GM19452 (cell line): ENCODE data around the gene PRKCD.
A peak's percentile ranks its signal among the peaks of the same experiment; 100 is the strongest.

Experiments used
- ATAC-seq: cut with Tn5 transposase; IDR thresholded peaks from one replicate; pipeline ENCODE4 v1.9.1; 2021; ENCODE audit not compliant: unreplicated experiment

The PRKCD gene

DNA sequence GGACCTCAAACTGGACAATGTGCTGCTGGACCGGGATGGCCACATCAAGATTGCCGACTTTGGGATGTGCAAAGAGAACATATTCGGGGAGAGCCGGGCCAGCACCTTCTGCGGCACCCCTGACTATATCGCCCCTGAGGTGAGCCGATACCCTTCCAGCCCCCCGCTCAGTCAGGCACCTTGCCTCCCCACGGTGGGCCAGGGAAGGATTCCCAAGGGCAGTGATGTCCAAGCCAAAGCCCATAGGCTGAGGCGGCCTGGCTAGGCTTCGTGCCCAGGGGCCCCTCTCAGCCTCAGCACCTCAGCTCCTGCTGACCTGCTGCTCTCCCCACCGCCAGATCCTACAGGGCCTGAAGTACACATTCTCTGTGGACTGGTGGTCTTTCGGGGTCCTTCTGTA is 27.7 kb downstream of the PRKCD start:
- no peak for ATAC-seq

DNA sequence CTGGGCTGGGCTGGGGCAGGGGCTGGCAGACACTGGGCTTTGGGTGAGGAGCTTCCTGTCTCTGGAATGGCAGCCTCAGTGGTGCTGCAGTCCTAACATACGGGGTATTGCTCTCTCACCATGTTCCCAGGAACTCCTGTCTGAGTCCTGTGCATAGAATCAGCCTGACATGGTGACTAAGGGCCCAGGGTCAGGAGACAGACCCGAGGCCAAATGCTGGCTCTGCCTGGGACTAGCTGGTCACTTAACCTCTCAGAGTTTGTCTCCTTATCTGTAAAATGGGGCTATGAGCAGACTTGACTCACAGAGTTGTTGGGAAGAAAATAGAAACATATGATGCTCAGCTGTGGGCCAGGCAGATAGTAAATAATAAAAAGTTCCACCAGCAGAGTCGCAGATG is 28.3 kb downstream of the PRKCD start:
- no peak for ATAC-seq

DNA sequence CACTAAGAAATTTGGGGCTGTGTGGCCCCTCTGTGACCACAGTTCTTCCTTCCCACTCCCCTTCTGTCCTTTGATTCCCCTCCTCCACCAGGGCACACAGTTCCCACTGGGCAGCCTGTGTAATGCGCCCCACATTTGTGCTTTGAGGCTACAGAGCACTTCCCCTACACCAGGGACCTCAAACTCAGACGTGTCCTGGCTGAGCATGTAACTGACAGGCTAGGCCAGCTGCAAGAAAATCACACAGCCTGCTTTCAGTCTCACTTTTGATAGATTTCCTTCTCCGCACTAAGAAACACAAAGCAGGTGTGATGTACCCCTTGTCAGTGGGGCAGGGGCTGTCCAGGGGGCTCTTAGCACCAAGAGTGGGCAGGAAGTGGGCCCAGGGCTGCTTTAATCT is 29.6 kb downstream of the PRKCD start:
- no peak for ATAC-seq

DNA sequence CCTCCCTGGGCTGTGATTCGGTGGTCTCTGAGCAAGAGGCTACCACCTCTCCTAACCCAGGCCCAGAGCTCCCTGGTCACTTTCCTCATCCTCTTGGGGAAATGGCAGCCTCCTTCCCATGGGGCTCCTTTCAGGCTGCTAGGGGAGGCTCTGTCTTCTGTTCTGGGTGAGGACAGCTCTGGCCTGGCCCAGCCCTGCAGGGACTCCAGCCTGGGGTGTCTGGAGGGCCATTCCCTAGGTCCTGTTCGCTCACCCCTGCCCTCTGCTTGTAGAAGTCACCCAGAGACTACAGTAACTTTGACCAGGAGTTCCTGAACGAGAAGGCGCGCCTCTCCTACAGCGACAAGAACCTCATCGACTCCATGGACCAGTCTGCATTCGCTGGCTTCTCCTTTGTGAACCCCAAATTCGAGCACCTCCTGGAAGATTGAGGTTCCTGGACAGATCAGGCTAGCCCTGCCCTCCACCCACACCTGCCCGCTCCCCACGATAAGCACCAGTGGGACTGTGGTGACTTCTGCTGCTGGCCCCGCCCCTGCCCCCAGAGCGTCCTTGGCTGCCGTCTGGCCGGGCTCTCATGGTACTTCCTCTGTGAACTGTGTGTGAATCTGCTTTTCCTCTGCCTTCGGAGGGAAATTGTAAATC is 30.9 kb downstream of the PRKCD start:
- ATAC-seq, result no peak

DNA sequence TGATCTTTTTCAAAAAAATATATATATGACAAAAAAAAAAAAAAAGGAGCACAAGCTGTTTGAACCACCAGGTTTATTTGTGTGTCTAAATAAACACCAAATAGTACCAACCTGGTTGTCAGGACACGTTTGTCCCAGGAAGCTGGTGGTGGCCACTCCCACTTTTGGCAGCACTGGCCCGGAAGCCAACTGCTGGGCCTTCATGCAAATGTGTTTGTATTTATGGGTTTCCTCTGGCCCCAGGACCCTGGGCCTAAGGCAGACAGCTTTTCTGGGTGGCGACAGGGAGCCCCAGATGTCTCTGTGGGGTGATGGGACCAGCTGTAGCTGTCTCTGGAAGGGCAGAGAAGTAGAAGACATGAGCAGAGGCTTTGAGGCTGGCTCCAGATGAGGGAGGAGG is 31.6 kb downstream of the PRKCD start:
- ATAC-seq, result peak; percentile 54

DNA sequence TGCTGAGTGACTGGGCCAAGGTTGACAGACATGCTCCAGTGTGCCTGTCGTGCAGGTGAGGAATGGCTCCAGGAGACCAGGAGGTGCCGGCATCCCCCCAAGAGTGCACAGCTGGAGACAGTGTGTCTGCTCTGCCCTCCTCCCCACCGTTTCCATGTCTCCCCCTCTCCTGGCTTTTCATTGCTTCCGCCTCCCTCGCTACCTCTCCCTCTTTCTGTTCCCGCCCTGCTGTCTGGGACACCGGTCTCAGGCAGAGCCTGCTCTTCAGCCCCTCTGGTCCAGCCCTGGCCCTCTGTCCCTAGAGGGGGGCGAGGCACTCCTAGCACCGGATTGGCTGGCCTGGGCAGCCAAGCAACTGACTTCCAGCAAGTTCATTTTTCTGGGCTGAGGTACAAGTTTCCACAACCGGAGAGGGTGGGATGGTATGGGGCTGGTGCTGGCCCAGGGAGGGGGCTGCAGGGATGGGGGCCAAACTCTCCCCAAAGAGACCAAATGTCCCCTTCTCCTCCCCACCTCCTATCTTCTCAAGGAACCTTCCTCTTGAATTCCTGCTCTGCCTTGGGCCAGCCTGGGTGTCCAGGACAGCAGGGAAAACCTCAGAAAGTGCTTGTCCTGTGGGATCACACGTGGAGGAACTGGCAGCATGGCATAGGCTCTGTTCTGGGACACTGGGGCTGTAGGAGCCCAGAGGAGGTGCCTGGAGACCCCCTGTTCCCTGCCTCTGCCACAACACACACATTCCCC is 32.6 kb downstream of the PRKCD start:
- no peak for ATAC-seq

DNA sequence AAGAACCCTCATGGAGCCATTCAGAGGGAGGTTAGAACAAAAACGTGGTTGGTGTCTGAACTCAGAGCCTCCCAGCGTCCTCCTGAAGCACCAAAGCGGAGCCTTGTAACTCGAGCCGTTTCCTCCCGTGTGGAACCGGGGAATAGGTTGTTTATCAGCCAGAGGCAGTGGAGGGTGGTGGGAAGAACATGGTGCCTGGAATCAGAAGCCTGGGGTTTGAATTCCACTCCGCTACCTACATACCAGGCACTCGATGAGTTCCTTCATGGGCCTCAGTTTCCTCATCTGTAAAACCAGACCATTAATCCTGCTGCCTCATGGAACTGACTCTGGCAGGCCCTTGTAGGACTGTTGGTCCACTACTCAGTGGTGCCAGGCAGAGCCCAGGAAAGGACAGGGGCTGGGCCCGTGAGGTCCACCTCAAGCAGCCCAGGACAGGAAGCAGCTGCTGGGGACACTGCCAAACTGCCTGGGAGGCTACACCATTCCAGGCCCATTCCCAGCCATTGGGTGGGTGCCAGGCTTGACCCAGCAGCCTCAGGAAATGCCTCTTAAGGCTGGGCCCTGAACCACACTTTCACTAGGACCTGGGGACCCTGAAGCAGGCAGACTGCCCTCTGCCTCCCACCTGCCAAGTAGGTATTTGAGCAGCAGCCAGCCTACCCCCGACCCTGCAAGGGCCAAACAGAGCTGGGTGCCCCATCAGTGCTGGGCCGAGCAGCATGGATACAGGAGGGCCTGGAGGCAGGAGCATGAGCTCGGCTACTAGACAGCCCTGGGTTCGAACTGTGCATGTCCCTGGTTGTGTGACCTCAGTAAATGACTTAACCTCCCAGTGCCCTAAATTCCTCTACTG is 33.4 kb downstream of the PRKCD start:
- no peak for ATAC-seq

DNA sequence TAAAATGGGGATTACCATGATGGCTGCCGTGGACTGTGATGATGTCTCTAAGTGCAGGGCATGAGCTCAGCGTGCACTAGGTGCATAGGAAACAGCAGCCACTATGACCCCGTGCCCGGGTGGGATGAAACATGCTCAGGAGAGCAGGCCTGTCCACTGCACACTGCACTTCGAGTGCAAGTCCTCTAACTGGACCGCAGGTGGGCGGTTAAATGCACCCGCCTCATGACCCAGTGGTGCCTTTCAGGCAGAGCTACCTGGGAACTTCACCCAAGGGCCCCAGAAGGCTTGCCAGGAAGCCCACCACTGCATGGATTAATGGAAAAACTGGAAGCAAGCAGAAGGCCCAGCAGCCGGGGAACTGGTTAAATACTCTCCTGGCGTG is 34.0 kb downstream of the PRKCD start:
- ATAC-seq, result no peak

DNA sequence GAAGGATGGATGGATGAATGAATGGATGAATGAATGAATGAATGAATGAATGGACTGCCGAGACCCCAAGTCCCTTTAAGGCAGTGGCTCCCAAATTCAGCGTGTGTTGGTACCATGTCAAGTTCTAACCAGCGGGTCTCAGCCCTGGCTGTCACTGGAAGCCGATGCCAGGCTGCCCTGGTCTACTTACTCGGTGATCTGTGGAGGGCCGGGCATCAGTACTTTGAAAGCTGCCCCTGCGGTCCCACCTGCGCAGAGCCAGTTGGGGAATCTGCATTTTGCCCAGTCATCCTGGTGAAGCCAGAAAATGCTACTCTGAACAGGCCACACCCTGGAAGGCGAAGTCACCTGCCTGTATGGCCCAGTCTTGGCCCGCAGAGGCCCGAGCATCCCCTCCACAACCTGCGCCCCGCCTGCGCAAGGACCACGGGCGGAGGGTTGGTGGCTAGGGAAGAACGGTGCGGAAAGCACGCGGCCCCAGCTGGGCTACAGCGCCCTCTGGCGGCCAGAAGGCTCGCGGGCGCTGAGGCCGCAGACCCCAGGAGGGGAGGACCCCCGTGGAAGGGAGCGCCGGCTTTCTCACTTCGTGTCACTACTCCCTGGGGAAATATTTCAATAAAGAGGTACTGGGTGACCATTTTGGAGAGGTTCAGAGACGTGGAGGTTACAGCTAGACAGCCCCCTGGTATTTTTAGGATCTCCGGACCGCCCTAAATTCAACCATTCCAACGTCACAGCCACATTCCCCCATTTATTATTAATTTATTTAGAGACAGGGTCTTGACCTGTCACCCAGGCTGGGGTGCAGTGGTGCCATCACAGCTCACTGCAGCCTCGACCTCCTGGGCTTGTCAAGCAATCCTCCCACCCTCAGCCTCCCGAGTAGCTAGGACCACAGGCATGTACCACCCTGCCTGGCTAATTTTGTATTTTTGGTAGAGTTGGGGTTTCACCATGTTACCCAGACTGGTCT is 34.9 kb downstream of the PRKCD start:
- ATAC-seq, result no peak

DNA sequence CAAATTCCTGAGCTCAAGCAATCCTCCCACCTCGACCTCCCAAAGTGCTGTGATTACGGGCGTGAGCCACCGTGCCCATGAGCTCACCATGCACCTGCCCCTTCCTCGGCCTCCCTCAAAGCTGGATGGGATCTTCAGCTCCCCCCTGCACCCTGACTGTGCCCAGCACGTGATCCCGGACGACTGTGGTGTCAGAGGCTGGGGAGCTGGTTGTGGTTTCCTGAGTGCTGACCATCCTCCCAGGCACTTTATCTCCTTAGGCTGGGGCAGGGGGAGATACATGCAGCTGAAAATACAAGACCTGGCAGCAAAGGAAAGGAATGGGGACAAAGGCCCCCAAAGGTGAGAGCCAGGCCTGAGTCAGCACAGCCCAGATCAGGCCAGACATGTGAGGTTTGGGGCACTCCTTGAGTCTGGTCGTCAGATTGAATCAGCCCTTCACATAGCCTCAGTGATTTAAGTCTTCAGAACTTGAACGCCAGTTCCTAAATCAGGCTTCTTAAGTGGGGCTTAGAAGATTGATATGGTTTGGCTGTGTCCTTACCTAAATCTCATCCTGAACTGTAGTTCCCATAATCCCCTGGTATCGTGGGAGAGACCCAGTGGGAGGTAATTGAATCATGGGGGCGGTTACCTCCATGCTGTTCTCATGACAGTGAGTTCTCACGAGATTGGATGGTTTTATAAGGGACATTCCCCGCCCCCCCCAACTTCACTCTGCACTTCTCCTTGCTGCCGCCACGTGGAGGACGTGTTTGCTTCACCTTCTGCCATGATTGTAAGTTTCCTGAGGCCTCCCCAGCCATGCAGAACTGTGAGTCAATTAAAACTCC is 35.8 kb downstream of the PRKCD start:
- no peak for ATAC-seq

DNA sequence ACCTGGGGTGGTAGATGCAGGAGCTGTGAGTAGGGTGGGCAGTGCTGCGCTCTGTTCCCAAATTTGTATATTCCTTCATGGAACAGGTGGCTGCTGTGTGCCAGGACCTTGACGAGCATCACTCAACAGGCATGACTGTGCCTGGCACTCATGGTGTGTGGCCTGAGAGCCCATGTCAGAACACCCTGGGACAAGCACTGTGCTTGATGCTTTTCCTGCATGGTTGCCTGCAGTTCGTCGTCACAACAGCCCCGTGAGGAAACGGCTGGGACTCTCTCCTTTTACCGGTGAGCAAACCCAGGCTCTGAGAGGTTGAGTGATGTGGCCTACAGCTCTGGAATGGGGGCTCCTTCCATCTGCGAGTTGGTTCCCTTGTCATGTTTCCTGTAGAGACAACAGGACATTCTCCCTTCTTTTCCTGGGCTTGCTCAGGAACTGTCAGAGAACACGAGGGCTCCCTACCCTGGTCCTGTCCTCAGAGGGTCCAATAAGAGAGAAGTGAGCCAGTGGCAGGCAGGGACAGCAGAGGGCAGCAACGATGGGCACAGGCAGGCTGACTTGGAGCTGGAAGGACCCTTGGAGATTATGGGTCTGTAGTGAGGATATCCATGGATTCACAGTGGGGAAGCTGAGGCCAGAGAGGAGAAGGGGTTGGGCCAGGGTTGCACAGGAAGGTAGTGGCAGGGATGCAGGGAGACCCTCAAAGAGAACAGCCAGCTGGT is 37.4 kb downstream of the PRKCD start:
- ATAC-seq, result no peak

DNA sequence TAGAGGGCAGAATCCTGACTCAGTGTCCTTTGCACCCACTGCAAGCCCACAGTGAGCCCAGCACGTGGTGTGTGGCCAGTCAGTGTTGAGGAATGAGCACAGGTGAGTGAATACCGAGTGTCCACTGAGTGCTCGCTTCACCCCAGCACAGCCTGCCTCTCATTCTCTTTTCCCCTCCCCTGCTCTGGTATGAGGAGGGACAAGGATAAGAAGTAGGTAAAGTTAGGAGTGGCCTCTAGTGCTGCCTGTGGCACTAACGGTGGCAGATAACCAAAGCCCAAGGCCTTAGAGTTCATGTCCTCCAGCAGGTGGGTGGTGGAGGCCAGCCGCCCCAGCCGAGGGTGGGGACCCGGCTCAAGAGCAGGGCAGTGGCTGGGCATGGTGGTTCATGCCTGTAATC is 38.0 kb downstream of the PRKCD start:
- ATAC-seq, result no peak

DNA sequence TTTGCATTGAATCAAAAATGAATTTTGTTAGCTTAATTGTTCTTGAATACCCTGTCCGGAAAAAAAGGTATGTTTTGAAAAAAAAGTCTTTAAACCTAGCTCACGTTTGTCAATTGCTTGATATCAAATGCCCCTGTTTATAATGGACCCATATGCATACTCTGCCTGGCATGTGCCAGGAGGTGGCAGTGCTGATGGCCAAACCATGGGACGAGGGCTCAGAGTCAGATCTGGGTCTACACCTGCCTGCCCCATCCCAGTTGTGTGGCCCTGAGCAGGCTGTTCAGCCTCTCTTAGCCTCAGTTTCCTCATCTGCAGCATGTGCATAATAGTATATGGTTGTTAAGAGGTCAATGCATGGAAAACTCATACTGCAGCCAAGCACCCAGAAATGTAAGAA is 38.8 kb downstream of the PRKCD start:
- no peak for ATAC-seq

DNA sequence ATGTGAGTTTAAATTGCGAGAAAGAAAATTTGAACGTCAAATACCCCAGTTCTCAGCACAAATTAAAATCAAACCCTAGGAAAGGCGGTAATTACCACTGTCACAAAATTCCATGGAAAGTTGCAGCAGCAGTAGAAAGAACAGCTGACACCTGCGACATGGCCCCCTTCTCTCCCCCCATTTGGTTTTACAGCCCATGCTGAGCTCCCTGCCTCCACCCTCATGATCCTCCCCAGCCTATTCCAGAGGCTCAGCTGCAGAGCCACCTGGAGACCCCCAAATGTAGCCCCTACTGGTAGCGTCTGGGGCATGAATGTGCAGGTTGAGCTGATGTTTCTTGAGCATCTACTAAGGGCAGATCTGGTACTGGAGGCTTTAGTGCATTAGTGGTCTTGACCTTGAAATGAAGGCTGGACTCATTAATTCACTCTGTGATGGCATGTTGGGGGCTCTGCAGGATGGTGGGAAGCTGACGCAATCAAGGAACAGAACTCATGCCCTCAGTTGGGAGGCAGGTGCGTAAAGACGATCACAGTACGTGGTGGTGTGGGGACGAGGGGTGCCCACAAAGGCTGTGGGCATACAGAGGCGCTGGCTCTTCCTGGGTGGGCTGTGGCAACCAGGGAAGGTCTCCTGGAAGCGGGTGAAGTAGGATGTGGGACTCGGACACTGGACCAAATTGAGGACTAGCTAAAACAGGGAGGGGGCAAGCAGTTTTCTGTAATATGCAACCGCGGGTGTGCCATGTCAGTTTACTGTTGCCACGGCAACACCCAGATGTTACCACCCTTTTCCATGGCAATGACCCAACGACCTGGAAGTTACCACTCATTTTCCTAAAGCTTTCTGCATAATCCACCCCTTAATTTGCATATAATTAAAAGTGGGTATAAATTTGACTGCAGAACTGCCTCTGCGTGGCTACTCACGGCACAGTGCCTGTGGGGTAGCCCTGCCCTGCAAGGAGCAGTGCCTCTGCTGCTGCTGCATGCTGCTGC is 39.8 kb downstream of the PRKCD start:
- ATAC-seq, result no peak

DNA sequence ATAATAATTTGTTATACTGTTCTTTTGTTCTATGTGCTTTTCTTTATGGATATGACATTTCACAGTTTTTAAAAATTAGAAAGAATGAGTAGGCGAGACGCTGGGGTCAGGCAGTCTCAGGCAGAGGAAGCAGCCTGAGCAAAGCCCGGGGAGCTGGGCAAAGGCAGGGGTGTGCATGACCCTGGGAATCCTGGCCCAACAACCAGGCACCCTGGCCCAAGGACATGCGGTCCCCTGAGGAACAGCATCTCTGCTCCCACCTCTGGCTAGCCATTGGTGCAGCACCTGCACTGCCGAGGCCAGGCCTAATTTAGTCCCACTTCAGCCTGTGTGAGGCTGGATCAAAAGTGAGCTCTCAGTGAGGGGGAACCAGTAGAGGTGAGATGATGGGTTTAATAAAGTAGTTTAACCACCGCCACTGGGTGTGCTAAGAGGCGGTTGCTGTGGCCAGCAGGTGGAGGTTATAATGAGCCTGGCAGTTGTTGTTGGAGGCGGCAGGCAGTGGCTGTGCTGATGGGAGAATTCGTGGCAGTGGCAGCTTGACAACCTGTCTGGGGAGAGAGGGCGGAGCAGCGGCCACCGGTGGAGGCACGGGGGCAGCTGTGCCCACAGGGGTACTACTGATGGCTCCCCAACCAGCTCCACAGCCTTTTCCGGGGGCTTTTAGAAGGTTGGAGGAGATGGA is 41.5 kb downstream of the PRKCD start:
- no peak for ATAC-seq

DNA sequence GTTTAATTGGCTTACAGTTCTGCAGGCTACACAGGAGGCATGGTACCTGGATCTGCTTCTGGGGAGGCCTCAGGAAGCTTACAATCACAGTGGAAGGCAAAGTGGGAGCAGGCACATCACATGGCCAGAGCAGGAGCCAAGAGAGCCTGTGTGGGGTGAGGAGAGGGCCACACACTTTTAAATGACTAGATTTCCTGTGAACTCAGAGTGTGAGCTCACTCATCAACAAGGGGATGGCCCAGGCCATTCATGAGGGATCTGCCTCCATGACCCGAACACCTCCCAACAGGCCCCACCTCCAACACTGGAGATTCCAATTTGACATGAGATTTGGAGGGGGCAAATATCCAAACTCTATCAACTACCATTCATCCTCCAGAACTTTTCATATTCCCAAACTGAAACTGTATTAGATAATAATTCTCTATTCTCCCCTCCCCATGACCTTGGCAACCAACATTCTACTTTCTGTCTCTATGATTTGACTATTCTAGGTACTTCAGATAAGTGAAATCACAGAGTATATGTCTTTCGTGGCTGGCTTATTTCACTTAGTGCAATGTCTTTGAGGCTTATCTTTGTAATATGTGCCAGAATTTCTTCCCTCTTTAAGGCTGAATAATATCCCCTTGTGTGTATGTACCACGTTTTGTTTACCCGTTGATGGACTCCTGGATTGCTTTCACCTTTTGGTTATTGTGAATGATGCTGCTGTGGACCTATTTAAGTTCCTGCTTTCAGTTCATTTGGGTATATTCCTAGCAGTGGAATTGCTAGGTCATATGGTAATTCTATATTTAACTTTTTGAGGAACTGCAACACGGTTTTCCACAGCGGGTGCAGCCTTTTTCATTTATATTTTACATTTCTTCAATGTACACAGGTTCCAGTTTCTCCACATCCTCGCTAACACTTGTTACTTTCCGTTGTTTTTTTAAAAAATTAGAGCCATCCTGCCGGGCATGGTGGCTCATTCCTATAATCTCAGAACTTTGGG is 51.0 kb downstream of the PRKCD start:
- no peak for ATAC-seq
